Right lobe of liver (tissue), 4 donors: ENCODE data around the gene APOO.

Experiments
- POLR2A ChIP-seq: fragments of 450-650 bp; IDR thresholded peaks from one replicate; pipeline ENCODE4 v1.6.1; 2017; ENCODE audit warnings: antibody characterized with exemption, mild to moderate bottlenecking
- TF ChIP-seq, protein P1 (sequence below), 4 donors: fragments of 200-600 bp in 3 of 4; fragments of 450-650 bp in 1 of 4; IDR thresholded peaks; one replicate each; pipeline versions ENCODE4 v1.5.1 to v1.8.0; 2016 to 2022; ENCODE audit warnings: antibody characterized with exemption in 4 of 4, mild to moderate bottlenecking in 2 of 4
- donor health status: DM: no; HTN: no; CAD: no.
- donor health status: DM: no; HTN: no; CAD: no.
- donor health status: DM: no; HTN: yes; CAD: no.

DNA sequence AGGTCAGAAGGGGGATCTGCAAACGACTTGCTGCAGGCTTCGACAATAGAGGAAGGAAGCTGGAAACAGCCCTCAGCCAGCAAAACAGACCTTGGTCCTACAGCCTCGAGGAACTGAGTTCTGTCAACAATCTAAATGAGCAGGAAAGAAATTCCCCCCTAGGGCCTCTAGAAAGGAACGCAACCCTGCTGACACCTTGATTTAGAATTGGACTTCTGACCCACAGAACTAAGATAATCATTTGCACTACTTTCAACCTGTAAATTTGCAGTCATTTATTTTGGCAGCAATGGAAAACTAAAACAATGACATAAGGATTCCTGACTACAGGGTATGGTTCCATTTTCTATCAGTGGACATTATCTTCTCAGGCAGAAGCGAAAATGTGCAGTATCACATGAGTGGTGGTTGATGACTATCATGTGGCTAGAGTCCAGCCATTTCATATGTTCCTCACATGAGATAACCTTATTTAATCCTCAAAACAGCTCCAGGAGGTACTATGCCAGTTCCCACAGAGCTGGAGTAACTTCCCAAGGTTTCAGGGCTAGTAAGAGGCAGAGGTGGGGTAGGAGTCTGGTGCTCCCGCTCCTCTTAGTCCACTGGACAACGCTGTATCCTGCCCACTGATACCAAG is 63.1 kb downstream of the APOO start:
- TF ChIP-seq, protein P1, sequence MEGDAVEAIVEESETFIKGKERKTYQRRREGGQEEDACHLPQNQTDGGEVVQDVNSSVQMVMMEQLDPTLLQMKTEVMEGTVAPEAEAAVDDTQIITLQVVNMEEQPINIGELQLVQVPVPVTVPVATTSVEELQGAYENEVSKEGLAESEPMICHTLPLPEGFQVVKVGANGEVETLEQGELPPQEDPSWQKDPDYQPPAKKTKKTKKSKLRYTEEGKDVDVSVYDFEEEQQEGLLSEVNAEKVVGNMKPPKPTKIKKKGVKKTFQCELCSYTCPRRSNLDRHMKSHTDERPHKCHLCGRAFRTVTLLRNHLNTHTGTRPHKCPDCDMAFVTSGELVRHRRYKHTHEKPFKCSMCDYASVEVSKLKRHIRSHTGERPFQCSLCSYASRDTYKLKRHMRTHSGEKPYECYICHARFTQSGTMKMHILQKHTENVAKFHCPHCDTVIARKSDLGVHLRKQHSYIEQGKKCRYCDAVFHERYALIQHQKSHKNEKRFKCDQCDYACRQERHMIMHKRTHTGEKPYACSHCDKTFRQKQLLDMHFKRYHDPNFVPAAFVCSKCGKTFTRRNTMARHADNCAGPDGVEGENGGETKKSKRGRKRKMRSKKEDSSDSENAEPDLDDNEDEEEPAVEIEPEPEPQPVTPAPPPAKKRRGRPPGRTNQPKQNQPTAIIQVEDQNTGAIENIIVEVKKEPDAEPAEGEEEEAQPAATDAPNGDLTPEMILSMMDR (IDR thresholded peaks at IDR 0.05) = no peak
- TF ChIP-seq POLR2A = no peak
